ENCODE measurements around the gene TUSC2. TPM values are rescaled to one million over a fixed set of nuclear protein-coding genes. Genes with fewer than 3 reads are reported as not detected.

TUSC2 gene
- total and polyA plus RNA-seq, 9 of the 15 experiments (the other 6 are each of a cell fraction or from before 2014, with no cell fraction given): 2.8 to 67.5 (median 25.8) TPM

- TF ChIP-seq, protein P1, sequence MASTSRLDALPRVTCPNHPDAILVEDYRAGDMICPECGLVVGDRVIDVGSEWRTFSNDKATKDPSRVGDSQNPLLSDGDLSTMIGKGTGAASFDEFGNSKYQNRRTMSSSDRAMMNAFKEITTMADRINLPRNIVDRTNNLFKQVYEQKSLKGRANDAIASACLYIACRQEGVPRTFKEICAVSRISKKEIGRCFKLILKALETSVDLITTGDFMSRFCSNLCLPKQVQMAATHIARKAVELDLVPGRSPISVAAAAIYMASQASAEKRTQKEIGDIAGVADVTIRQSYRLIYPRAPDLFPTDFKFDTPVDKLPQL (IDR thresholded peaks at IDR 0.05; ENCODE audit: extremely low read depth, insufficient read length): no peak
- TF ChIP-seq ATF4 (CRISPR knock-in tag; IDR thresholded peaks at IDR 0.05) (no peak), SRSF9 (IDR thresholded peaks at IDR 0.05; ENCODE audit: borderline replicate concordance, low read depth, low read length) (no peak), ZNF561 (CRISPR knock-in tag; conservative IDR thresholded peaks at IDR 0.05) (no peak), ZNF57 (CRISPR knock-in tag; IDR thresholded peaks at IDR 0.05) (no peak), CEBPZ (IDR thresholded peaks at IDR 0.05; ENCODE audit: borderline replicate concordance, low read depth, low read length) (no peak), ZKSCAN3 (CRISPR knock-in tag; IDR thresholded peaks at IDR 0.05) (no peak), ZNF239 (CRISPR knock-in tag; IDR thresholded peaks at IDR 0.05) (no peak), BMI1 (IDR thresholded peaks at IDR 0.05; ENCODE audit: low read length) (no peak), THAP12 (CRISPR knock-in tag; IDR thresholded peaks at IDR 0.05) (peak; percentile 53; the same call in 1 of the 2 replicates), THRAP3 (IDR thresholded peaks at IDR 0.05; ENCODE audit: borderline replicate concordance) (no peak), CREBBP (IDR thresholded peaks at IDR 0.05; ENCODE audit: low read depth, low read length) (no peak), KDM5B (IDR thresholded peaks at IDR 0.05; ENCODE audit: insufficient replicate concordance, low read depth, low read length) (peak; percentile 83), NR1H2 (CRISPR knock-in tag; IDR thresholded peaks at IDR 0.05) (no peak), RFX1 (IDR thresholded peaks at IDR 0.05) (no peak), NFXL1 (CRISPR knock-in tag; IDR thresholded peaks at IDR 0.05) (no peak)
- TF ChIP-seq, protein P2, sequence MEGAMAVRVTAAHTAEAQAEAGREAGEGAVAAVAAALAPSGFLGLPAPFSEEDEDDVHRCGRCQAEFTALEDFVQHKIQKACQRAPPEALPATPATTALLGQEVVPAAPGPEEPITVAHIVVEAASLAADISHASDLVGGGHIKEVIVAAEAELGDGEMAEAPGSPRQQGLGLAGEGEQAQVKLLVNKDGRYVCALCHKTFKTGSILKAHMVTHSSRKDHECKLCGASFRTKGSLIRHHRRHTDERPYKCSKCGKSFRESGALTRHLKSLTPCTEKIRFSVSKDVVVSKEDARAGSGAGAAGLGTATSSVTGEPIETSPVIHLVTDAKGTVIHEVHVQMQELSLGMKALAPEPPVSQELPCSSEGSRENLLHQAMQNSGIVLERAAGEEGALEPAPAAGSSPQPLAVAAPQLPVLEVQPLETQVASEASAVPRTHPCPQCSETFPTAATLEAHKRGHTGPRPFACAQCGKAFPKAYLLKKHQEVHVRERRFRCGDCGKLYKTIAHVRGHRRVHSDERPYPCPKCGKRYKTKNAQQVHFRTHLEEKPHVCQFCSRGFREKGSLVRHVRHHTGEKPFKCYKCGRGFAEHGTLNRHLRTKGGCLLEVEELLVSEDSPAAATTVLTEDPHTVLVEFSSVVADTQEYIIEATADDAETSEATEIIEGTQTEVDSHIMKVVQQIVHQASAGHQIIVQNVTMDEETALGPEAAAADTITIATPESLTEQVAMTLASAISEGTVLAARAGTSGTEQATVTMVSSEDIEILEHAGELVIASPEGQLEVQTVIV (CRISPR knock-in tag; IDR thresholded peaks at IDR 0.05; ENCODE audit: borderline replicate concordance): no peak
Observed at GRCh38 chr3:50298836-50299637, 29.0 kb downstream of the TUSC2 start, which contains the start of the genes HYAL3 and NAA80 (continued).
